ENCODE results near the gene EEF1A1.
"Not testable (repeated sequence)": the region's sequence is repeated elsewhere in the genome, so short reads cannot be mapped to it uniquely, and the experiment has no call there.

EEF1A1 gene

DNA sequence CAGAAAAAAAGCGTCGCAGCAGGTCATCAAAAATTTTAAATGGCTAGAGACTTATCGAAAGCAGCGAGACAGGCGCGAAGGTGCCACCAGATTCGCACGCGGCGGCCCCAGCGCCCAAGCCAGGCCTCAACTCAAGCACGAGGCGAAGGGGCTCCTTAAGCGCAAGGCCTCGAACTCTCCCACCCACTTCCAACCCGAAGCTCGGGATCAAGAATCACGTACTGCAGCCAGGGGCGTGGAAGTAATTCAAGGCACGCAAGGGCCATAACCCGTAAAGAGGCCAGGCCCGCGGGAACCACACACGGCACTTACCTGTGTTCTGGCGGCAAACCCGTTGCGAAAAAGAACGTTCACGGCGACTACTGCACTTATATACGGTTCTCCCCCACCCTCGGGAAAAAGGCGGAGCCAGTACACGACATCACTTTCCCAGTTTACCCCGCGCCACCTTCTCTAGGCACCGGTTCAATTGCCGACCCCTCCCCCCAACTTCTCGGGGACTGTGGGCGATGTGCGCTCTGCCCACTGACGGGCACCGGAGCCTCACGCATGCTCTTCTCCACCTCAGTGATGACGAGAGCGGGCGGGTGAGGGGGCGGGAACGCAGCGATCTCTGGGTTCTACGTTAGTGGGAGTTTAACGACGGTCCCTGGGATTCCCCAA is at the start of gene EEF1A1:
Gene EEF1A1 (minus strand): TSS at position 345 of the 663 bp plus-strand sequence. CDS start 1,006 bp downstream, outside the sequence.
- peak; percentile 99 to 100 for DNase-seq (ENCODE audit: low read depth in 2 of 2)

DNA sequence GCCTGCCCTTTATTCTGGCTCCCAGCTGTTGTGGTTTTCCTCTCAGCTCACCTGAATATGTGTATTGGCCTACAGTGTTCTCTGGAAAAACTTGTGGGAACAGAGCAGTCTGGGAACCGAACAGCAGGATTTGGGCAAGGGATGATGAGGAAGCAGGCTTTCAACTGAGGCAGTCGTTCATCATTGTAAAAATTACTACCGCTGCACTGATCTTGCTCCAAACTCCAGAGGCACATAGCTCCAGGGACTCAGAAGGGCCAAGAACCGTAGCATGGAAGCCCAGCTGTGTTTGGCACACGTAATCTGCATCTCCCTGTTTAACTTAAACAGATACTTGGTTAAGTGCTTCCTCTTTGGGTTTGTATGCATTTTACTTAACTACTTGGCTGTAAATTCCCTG is 48.3 kb upstream of the EEF1A1 start:
- no peak for DNase-seq (ENCODE audit: low read depth in 2 of 2)

DNA sequence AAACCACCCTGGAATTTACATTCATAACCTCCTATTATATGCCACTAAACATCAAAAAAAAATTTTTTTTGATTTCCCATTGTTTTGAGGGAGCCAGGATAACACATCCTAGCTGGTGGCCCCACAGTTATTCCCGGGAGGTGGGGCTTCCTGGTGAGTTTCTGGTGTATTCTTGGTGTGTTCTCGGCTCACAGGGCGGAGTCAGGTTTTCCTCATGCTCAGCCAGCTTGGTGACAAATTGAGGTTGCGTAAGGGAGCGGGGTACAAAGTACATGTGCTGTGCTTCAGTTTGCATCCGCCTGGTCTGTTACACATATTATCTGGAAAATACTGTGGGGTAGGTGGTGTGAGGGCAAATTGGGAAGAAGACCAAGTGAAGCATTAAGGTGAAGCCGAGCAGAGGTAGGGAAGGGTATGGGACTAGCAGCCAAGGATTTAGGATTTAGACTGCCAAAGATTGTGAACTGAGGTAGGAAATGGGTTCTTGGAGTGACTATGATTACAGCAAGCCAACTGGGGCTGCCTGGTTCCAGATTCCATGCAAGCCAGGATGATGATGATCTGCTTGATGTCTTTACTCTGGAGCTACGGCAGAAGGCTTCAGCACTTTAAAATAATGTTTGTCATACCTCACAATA is 46.2 kb upstream of the EEF1A1 start:
- DNase-seq (ENCODE audit: low read depth in 2 of 2): no peak

DNA sequence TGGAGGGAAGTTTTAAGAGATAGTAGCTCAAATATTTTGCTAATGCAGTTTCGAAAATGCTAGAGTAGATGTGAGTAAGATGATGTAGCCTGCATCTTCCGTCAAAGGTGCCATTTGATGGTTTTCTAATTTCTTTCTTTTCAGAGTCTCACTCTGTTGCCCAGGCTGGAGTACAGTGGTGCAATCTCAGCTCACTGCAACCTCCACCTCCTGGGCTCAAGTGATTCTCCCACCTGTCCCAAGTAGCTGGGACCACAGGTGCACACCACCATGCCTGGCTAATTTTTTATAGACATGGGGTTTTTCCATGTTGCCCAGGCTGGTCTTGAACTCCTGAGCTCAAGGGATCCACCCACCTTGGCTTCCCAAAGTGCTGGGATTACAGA is 45.6 kb upstream of the EEF1A1 start:
- not testable (repeated sequence) for DNase-seq (ENCODE audit: low read depth in 2 of 2)

DNA sequence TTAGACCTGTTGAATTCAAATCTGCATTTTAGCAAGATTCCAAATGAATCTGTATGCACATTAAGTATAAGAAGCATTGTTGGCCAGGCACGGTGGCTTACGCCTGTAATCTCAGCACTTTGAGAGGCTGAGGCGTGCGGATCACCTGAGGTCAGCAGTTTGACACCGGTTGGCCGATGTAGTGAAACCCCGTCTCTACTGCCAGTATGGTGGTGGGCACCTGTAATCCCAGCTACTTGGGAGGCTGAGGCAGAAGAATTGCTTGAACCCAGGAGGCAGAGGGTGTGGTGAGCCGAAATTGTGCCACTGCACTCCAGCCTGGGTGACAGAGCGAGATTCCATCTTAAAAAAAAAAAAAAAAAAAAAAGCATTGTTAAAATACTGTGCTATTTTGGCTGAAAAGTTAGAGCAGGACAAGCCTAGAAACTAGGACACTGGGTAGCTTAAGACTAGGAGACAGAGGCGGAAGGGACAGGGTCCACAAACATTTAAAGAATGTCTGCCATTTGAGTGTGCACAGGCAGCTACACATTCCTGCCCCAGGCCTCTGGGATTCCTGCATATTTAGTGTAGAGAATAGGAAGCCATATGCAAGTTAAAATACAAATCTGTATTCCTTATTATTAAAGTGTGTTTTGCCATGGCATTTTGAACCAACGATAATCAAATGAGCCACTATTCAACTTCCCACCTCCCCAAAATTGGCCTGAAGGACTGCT is 45.1 kb upstream of the EEF1A1 start:
- no peak for DNase-seq (ENCODE audit: low read depth in 2 of 2)

DNA sequence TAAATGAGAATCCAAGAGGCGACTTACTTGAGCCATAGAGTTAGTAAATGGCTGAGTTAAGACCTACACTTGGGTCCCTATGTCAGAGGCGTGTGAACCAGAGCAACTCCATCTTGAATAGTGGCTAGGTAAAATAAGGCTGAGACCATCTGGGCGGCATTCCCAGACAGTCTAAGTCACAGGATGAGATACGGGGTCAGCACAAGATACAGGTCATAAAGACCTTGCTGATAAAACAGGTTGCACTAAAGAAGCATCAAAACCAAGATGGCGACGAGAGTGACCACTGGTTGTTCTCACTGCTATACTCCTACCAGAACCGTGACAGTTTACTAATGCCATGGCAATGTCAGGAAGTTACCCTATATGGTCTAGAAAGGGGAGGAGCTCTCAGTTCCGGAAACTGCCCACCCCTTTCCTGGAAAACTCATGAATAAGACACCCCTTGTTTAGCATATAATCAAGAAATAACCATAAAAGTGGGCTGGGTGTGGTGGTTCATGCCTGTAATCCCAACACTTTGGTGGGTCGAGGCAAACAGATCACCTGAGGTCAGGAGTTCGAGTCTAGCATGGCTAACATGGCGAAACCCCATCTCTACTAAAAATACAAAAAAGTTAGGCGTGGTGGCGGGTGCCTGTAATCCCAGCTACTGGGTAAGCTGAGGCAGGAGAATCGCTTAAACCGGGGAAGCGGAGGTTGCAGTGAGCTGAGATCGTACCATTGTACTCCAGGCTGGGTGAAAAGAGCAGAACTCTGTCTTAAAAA is 43.9 kb upstream of the EEF1A1 start:
- DNase-seq (ENCODE audit: low read depth in 2 of 2): no peak

DNA sequence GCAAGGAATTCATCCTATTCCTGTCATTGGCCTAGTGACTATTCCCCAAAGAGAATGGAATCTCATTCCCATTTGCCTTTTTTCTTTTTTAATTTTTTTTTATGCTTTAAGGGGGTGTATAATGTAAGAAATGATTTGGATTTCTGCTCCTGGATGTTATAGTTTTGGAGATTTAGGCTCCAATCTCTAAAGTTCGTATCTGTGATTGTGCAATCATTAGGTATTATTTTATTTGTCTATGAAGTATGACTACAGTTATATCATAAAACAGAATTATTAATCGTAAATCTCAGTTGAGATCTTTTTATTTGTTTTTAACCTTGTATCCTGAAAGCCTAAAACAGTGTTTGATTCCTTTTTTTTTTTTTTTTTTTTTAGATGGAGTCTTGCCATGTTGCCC is 41.7 kb upstream of the EEF1A1 start:
- no peak for DNase-seq (ENCODE audit: low read depth in 2 of 2)

DNA sequence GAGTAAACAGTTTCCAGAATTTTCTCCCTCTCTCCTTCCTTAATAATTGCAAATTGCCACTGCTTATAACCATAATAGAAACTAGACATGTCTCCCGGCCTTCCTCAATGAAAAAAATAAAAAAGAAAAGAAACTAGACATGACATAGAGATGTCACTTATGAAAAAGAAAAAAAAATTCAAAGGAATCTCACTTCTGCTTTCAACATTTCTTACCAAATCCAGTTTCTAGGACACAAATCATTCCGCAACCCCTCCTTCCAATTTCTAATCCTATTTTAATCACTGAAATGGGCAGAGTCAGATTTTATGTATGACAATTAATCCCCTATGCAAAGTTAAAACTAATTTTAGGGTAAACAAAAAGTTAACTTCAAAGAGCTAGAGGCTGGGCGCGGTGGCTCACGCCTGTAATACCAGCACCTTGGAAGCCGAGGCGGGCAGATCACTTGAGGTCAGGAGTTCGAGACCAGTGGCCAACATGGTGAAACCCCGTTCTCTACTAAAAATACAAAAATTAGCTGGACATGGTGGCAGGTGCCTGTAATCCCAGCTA is 40.1 kb upstream of the EEF1A1 start:
- DNase-seq (ENCODE audit: low read depth in 2 of 2): no peak

DNA sequence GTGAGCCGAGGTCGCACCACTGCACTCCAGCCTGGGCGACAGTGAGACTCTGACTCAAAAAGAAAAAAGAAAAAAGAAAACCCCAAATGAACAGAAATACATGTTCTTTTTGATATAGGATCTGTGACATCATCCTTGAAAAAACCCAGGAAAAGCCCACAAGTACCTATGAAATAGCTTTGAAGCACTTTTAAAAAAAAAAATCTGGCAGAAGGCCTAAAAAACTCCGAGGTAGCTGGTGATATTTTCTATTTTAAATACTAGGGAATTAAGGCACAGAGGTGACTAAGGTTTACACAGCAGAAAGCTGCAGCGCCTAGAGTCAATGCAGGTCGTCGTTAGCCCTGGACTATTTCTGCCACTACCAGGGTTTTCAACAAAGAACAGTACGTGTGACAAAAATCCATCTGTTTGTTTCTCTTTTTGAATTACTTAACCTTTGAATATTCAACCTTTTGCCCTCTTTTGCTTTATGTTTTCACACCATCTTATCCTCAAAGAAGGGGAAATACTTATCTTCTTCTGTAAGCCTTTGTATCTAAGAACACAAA is 39.4 kb upstream of the EEF1A1 start:
- no peak for DNase-seq (ENCODE audit: low read depth in 2 of 2)

DNA sequence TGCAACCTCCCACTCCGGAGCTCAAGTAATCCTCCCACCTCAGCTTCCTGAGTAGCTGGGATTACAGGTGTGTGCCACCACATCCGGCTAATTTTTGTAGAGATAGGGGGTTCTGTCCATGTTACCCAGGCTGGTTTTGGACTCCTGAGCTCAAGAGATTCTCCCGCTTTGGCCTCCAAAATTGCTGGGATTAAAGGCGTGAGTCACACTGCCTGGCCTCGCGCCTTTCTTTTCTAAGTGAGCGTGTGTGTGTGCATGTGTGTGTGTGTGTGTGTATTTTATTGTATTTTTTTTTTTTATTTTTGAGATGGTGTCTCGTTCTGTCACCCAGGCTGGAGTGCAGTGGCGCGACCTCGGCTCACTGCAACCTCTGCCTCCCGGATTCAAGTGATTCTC is 38.6 kb upstream of the EEF1A1 start:
- DNase-seq (ENCODE audit: low read depth in 2 of 2): not testable (repeated sequence)

DNA sequence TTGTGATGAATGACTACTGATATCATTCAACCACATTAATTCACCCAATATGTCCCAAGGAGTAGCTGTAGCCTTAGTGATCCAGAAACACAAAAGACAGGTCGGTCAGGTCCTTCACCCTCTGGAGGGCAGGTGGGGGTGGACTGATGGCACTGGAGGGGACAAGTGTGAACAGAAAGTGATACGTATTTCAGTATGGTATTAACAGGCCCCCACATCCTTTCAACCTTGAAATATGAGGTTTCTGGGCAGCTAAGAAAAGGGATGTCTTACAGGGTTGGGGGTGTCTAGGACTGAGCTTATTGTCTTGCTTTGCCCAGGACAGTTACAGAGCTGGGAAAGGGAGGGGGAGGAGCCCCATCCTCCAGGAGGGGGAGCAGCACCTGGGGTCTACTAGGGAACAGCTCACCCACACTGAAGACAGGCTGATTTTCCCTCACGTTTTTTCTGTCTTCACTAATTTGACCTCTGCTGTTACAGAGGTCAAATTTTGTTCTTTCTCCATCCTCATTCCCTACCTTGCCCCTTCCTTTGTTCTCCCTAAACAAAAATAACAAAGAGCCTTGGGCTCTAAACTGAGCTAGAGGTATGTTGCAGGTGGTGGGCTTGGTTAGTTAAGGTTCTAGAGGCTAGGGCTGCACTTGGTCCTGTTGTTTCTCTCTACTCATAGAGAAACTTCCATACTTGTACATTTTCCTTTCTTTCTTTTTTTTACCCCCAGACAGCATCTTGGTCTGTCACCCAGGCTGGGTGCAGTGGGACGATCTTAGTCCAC is 38.0 kb upstream of the EEF1A1 start:
- DNase-seq (ENCODE audit: low read depth in 2 of 2): no peak

DNA sequence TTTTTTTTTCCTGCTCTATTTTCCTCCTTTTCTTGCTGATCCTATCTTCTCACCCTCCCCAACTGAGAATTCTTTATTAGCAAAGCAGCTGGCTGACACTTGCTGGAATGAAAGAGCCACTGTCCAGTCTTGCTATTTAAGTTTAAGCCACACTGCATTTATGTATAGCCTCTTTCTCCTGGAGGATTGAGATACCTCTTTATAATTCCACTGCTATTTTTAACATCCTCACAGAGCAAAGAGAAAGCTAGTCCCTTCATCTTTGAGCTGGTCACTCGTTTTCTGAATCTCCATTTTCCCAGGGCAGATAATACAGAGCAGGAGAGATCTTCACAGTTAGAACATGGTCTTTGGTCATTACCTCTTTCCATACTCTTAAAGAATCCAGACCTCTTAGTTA is 36.0 kb upstream of the EEF1A1 start:
- no peak for DNase-seq (ENCODE audit: low read depth in 2 of 2)

DNA sequence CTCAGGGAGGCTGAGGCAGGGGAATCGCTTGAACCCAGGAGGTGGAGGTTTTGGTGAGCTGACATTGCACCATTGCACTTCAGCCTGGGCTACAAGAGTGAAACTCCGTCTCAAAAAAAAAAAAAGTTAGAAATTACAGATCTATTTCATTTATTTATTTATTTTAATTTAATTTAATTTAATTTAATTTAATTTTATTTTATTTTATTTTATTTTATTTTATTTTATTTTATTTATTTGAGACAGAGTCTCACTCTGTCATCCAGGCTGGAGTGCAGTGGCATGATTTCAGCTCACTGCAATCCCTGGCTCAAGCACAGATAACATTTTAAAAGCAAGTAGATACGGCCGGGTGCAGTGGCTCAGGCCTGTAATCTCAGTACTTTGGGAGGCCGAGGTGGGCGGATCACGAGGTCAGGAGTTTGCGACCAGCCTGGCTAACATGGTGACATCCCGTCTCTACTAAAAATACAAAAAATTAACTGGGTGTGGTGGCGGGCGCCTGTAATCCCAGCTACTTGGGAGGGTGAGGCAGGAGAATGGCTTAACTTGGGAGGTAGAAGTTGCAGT is 34.6 kb upstream of the EEF1A1 start:
- DNase-seq (ENCODE audit: low read depth in 2 of 2): not testable (repeated sequence)

DNA sequence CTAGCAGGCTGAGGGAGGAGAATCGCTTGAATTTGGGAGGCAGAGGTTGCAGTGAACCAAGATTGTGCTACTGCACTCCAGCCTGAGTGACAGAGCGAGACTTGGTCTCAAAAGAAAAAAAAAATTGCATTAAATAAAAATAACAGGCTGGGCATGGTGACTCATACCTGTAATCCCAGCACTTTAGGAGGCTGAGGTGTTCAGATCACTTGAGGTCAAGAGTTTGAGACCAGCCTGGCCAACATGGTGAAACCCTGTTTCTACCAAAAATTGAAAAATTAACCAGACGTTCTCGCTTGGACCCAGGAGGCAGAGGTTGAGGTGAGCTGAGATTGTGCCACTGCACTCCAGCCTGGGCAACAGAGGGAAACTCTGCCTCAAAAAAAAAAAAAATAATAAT is 30.3 kb upstream of the EEF1A1 start:
- DNase-seq (ENCODE audit: low read depth in 2 of 2): not testable (repeated sequence)

DNA sequence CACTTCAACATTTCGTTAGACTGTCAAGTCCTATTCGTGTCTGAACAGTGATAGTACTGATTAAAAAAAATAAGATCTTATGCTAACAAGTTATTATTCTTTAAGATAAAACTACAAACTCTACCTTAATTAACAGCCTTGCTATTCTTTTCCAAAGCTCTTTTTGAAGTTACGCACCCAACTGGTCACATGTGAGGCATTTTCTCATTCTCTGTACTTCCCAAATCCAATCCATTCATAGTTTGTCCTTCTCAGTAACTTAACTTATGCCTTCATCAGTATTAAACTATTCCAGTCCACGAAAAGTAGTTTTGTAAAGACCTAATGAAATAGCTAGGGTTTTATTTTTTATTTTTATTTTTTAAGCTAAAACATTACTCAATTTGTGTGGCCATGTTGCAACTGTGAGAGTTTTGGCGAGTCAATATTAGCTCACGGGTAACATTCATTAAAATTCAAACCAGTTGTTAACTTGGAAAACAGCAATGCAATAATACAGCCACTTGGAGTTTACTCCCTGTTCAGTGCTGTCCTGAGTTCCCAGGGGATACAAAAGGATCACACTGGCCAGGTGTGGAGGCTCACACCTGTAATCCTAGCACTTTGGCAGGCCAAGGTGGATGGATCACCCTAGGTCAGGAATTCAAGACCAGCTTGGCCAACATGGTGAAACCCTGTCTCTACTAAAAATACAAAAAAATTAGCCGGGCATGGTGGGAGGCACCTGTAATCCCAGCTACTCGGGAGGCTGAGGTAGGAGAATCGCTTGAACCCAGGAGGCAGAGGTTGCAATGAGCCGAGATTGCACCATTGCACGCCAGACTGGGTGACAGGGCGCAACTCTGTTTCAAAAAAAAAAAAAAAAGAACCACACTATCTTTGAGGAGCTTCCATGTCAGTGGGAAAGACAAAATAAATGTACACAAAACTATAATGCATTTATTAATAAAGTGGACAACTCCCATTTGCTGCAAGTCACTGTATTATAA is 27.9 kb upstream of the EEF1A1 start:
- no peak for DNase-seq (ENCODE audit: low read depth in 2 of 2)

DNA sequence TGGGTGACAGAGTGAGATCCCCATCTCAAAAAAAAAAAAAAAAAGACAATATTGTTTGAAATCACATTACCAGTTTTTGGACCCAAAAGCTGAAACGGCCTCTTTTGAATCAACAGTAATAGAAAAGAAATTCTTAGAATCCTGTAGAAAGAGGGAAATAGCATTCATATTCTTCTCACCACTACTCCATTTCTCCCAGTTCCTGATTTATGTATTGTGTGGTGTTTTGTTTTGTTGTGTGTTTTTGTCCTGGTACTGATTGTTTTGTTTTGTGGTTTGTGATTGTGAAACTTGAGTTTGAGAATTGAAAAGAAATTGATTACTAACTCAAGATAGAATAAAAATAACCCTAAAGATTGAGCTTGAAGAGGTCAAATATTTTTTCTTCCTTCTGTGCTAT is 26.2 kb upstream of the EEF1A1 start:
- DNase-seq (ENCODE audit: low read depth in 2 of 2): no peak

DNA sequence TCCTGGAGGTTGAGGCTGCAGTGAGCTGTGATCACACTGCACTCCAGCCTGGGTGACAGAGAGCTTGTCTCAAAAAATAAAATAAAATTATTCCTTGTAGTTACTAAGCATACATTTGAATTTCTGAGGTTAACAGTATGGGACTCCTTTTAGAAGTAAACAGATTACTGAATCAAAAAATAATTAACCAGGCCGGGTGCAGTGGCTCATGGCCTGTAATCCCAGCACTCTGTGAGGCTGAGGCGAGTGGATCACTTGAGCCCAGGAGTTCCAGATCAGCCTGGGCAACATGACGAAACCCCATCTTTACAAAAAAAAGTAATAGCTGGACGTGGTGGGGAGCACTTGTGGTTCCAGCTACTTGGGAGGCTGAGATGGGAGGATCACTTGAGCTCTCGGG is 22.1 kb upstream of the EEF1A1 start:
- no peak for DNase-seq (ENCODE audit: low read depth in 2 of 2)

DNA sequence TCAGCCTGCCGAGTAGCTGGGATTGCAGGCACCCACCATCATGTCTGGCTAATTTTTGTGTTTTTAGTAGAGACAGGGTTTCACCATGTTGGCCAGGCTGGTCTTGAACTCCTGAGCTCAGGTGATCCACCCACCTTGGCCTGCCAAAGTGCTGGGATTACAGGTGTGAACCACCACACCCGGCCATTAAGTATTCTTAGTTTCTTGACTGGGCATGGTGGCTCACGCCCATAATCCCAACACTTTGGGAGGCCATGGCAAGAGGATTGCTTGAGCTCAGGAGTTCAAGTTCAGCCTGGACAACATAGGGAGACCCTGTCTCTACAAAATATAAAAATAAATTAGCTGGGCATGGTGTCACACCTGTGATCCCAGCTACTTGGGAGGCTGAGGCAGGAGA is 21.6 kb upstream of the EEF1A1 start:
- not testable (repeated sequence) for DNase-seq (ENCODE audit: low read depth in 2 of 2)

DNA sequence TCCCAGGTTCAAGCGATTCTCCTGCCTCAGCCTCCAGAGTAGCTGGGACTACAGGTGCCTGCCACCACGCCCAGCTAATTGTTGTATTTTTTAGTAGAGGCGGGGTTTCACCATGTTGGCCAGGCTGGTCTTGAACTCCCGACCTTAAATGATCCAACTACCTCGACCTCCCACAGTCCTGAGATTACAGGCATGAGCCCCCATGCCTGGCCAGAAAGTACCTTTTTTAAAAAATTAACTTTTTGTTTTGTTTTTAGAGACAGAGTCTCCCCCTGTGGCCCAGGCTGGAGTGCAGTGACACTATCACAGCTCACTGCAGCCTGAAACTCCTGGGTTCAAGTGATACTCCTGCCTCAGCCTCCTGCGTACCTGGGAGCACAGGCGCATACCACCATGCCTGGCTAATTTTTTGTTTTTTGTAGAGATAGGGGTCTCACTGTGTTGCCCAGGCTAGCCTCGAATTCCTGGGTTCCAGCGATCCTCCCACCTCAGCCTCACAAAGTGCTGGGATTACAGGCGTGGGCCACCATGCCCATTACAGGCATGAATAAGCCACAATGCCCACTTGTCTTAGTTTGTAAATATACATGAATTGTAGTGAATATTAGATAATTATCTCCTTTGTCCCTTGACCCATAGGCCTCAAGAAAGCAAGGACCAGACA is 17.4 kb upstream of the EEF1A1 start:
- DNase-seq (ENCODE audit: low read depth in 2 of 2): no peak

All from stimulated activated CD4-positive, alpha-beta T cell treated with anti-CD3 and anti-CD28 coated beads, Interleukin-4, amount 100 ng/mL, for 48 hours (primary cell).